Right lobe of liver (tissue), 6 donors: ENCODE measurements around the gene HACD3. TPM values are rescaled to one million over a fixed set of nuclear protein-coding genes. Genes with fewer than 3 reads are reported as not detected.
"Not testable (repeated sequence)": the region's sequence is repeated elsewhere in the genome, so short reads cannot be mapped to it uniquely, and the experiment has no call there.

Experiments used
- ATAC-seq, 4 donors: fragments of 200-7000 bp; cut with Tn5 transposase; one replicate each; pipeline ENCODE4 v1.9.1; 2020; ENCODE audit warnings: mild to moderate bottlenecking in 4 of 4, moderate library complexity in 4 of 4
- DNase-seq, 3 donors: peaks; one replicate each; pipeline ENCODE4 v3.0.0-alpha.2; 2020
- H3K27ac ChIP-seq, 3 donors: fragments of 200-600 bp; one replicate each; pipeline ENCODE4 v1.8.0; 2022
- H3K27me3 ChIP-seq, 2 donors: fragments of 200-600 bp; one replicate each; pipeline ENCODE4 v1.8.0; 2022
- H3K36me3 ChIP-seq, 4 donors: fragments of 200-600 bp; sonication (generic) in 1 of 4; one replicate each; pipeline versions ENCODE4 v1.5.1 to v1.8.0; 2017 to 2022; ENCODE audit warnings: control low read depth in 1 of 4
- H3K4me1 ChIP-seq, 4 donors: fragments of 200-600 bp; sonication (generic) in 1 of 4; one replicate each; pipeline versions ENCODE4 v1.5.1 to v1.8.0; 2017 to 2022; ENCODE audit warnings: control low read depth in 1 of 4
- H3K4me3 ChIP-seq, 3 donors: fragments of 200-600 bp; one replicate each; pipeline ENCODE4 v1.8.0; 2022
- H3K9me3 ChIP-seq, 4 donors: fragments of 200-600 bp; sonication (generic) in 1 of 4; one replicate each; pipeline versions ENCODE4 v1.5.1 to v1.8.0; 2017 to 2022; ENCODE audit warnings: control low read depth in 1 of 4
- CTCF ChIP-seq, 4 donors: fragments of 200-600 bp in 3 of 4; fragments of 450-650 bp in 1 of 4; IDR thresholded peaks; one replicate each; pipeline versions ENCODE4 v1.5.1 to v1.8.0; 2016 to 2022; ENCODE audit warnings: antibody characterized with exemption in 4 of 4, mild to moderate bottlenecking in 2 of 4
- POLR2A ChIP-seq: fragments of 450-650 bp; IDR thresholded peaks from one replicate; pipeline ENCODE4 v1.6.1; 2017; ENCODE audit warnings: antibody characterized with exemption, mild to moderate bottlenecking
- WGBS: methylation state at CpG from one replicate; pipeline ENCODE4 v1.1.6; 2018; ENCODE audit warnings: low coverage, low lambda C conversion rate; ENCODE audit not compliant: insufficient coverage; ENCODE audit errors: missing lambda C conversion rate; 5-methylcytosine and 5-hydroxymethylcytosine counted together
- intact Hi-C, 2 donors: fragments of 100-400 bp; cut with DNase I; formaldehyde crosslinking; loops; one replicate each; pipeline versions ENCODE4 v1.11.2 to v1.14.1; 2022
- total RNA-seq, 6 experiments: library from RNA; depleted of rRNA in 2 of 6; stranded (reverse); fragments of >200 nt in 2 of 6; fragmentation: NEBNext Ultra II Directional in 3 of 6; extraction: Animal tissue kit (Norgen Biotek cat#: 25700) in 3 of 6; gene quantifications; one replicate each; pipeline versions ENCODE4 v1.1.0 to v1.2.4, GENCODE V29; 2016 to 2023
- donor health status: DM: no; HTN: yes; CAD: no.
- donor health status: DM: no; HTN: no; CAD: no.
- donor health status: DM: no; HTN: no; CAD: no.
- donor health status: DM: no; HTN: yes; CAD: no.
- donor health status: DM: no; HTN: yes; CAD: no.

HACD3 gene
- total RNA-seq, 6 experiments from 2014 or later = 48.7 to 73.9 (median 61.7) TPM

GRCh38 chr15:65550681-65551098 lies 20.4 kb downstream of the HACD3 start:
- Histone ChIP-seq H3K27me3 (no peaks in the 10 kb centered on the region), H3K36me3 (peaks cover 0 to 2% (median 0%) of the 10 kb centered on the region in 4 donors), H3K4me1 (no peaks in the 10 kb centered on the region), H3K9me3 (no peaks in the 10 kb centered on the region), H3K27ac (no peak overlapping the region), H3K4me3 (no peak overlapping the region)
- no peak for ATAC-seq
- TF ChIP-seq POLR2A (no peak), CTCF (IDR thresholded peaks at IDR 0.05) (no peak)
- intact Hi-C loops = no loop called here
- whole genome bisulfite sequencing = 79% methylated on average over 3 of the region's 3 CpGs
- no peak for DNase-seq

- no peak overlapping the region for H3K4me3 ChIP-seq
- H3K36me3 ChIP-seq = peaks cover 0 to 7% (median 0%) of the 10 kb centered on the region in 4 donors
- H3K27me3 ChIP-seq = no peaks in the 10 kb centered on the region
- no peaks in the 10 kb centered on the region for H3K4me1 ChIP-seq
- no peak for TF ChIP-seq CTCF (IDR thresholded peaks at IDR 0.05)
- no peak for TF ChIP-seq POLR2A
- intact Hi-C loops = no loop called here
- WGBS = 73% methylated on average over 2 of the region's 2 CpGs
- no peaks in the 10 kb centered on the region for H3K9me3 ChIP-seq
- no peak overlapping the region for H3K27ac ChIP-seq
- DNase-seq (no peak), ATAC-seq (no peak)
Observed at GRCh38 chr15:65551183-65551582, 20.9 kb downstream of the HACD3 start.

- H3K9me3 ChIP-seq, H3K27me3 ChIP-seq, ATAC-seq, H3K27ac ChIP-seq, DNase-seq, H3K4me3 ChIP-seq, H3K4me1 ChIP-seq, intact Hi-C loops: not testable (repeated sequence)
- H3K36me3 ChIP-seq = peaks cover 0 to 14% (median 0%) of the 10 kb centered on the region in 4 donors
- WGBS = 93% methylated on average over 4 of the region's 6 CpGs
Observed at GRCh38 chr15:65552851-65553250, 22.6 kb downstream of the HACD3 start.

GRCh38 chr15:65553691-65554090 lies 23.4 kb downstream of the HACD3 start:
- no peak for DNase-seq
- WGBS = 94% methylated on average over 2 of the region's 3 CpGs
- Histone ChIP-seq H3K36me3 (peaks cover 0 to 19% (median 3%) of the 10 kb centered on the region in 4 donors), H3K27ac (no peak overlapping the region), H3K4me3 (no peak overlapping the region), H3K27me3 (no peaks in the 10 kb centered on the region), H3K4me1 (no peaks in the 10 kb centered on the region), H3K9me3 (no peaks in the 10 kb centered on the region)
- intact Hi-C loops = no loop called here
- no peak for TF ChIP-seq POLR2A
- TF ChIP-seq CTCF (IDR thresholded peaks at IDR 0.05) = no peak
- ATAC-seq = no peak

GRCh38 chr15:65556622-65557021 lies 26.4 kb downstream of the HACD3 start:
- DNase-seq (no peak), ATAC-seq (no peak)
- Histone ChIP-seq H3K4me3 (no peak overlapping the region), H3K27ac (no peak overlapping the region), H3K36me3 (peaks cover 0 to 25% (median 6%) of the 10 kb centered on the region in 4 donors), H3K4me1 (no peaks in the 10 kb centered on the region), H3K27me3 (no peaks in the 10 kb centered on the region), H3K9me3 (no peaks in the 10 kb centered on the region)
- intact Hi-C loops = no loop called here
- no peak for TF ChIP-seq CTCF (IDR thresholded peaks at IDR 0.05)
- TF ChIP-seq POLR2A = no peak
- WGBS = 100% methylated on average over 7 of the region's 7 CpGs
